Measurements from ENCODE around the gene RNF166.

Gene RNF166

DNA sequence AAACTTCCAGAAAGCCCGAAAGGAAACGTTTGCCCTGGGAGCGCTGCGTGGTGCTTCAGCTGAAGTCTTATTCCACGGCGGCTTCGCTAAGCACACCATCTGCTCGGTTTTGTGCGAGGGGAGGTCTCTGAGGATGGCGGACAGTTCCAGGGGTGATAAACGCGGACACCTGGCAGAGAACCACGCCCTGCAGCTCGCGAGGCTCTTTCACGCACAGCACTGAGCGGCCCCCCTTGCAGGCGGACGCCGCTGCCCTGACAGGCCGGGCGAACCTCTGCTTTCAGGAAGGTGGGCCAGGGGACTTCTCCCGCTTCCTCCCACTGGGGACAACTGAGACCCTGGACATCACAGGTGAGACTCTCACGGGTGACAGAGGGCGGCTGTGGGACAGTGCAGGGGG lies 47.0 kb downstream of the RNF166 start:
- Histone ChIP-seq H3K27me3 (ENCODE audit: control insufficient read depth, insufficient read depth, low read length) (no peaks in the 10 kb centered on the region), H3K36me3 (ENCODE audit: control insufficient read depth, insufficient read depth, low read length) (no peaks in the 10 kb centered on the region), H3K9ac (ENCODE audit: low read length) (no peak overlapping the region), H3K4me1 (ENCODE audit: control insufficient read depth, insufficient read depth, low read length) (no peaks in the 10 kb centered on the region), H3K4me3 (ENCODE audit: low read length) (no peak overlapping the region), H3K27ac (ENCODE audit: low read depth, low read length) (no peak overlapping the region)

- no peaks in the 10 kb centered on the region for H3K4me1 ChIP-seq (ENCODE audit: control insufficient read depth, insufficient read depth, low read length)
- H3K9ac ChIP-seq (ENCODE audit: low read length), result no peak overlapping the region
- H3K4me3 ChIP-seq (ENCODE audit: low read length), result no peak overlapping the region
- H3K36me3 ChIP-seq (ENCODE audit: control insufficient read depth, insufficient read depth, low read length), result no peaks in the 10 kb centered on the region
- H3K27ac ChIP-seq (ENCODE audit: low read depth, low read length), result no peak overlapping the region
- no peaks in the 10 kb centered on the region for H3K27me3 ChIP-seq (ENCODE audit: control insufficient read depth, insufficient read depth, low read length)
Observed at GRCh38 chr16:88658714-88659113, 47.5 kb downstream of the RNF166 start.

- Histone ChIP-seq H3K27ac (ENCODE audit: low read depth, low read length) (no peak overlapping the region), H3K27me3 (ENCODE audit: control insufficient read depth, insufficient read depth, low read length) (no peaks in the 10 kb centered on the region), H3K9ac (ENCODE audit: low read length) (no peak overlapping the region), H3K4me1 (ENCODE audit: control insufficient read depth, insufficient read depth, low read length) (no peaks in the 10 kb centered on the region), H3K36me3 (ENCODE audit: control insufficient read depth, insufficient read depth, low read length) (no peaks in the 10 kb centered on the region), H3K4me3 (ENCODE audit: low read length) (no peak overlapping the region)
Observed at GRCh38 chr16:88657371-88657770, 48.8 kb downstream of the RNF166 start.

GRCh38 chr16:88656291-88656980 lies 49.8 kb downstream of the RNF166 start:
- H3K4me3 ChIP-seq (ENCODE audit: low read length), result no peak overlapping the region
- H3K27me3 ChIP-seq (ENCODE audit: control insufficient read depth, insufficient read depth, low read length), result no peaks in the 10 kb centered on the region
- H3K9ac ChIP-seq (ENCODE audit: low read length), result no peak overlapping the region
- no peaks in the 10 kb centered on the region for H3K36me3 ChIP-seq (ENCODE audit: control insufficient read depth, insufficient read depth, low read length)
- no peak overlapping the region for H3K27ac ChIP-seq (ENCODE audit: low read depth, low read length)
- no peaks in the 10 kb centered on the region for H3K4me1 ChIP-seq (ENCODE audit: control insufficient read depth, insufficient read depth, low read length)

DNA sequence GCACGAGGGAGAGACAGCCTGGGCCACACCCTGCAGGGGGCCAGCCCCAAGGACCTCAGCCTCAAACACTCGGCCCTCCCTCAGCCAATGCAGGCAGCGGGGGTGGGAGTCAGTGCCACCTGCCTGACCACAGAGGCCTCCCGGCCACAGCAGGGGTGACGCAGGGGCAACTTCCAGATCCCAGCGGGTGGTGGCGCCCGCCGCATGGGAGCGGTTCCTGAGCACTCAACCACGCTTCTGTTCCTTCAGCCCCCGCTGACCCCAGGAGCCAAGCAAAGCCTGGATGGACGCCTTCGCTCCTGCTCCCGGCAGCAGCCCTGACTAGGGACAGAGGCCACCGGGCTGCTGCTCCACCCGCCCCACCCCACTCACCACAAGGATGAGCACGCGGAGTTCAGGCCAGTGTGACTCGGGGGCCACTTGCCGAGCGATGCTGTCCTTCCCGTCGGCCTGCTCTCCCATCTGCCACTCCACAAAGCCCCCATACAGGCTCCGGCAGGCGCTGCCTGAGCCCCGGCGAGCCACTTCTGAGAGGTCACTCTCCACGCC lies 50.4 kb downstream of the RNF166 start:
- Histone ChIP-seq H3K9ac (ENCODE audit: low read length) (no peak overlapping the region), H3K27me3 (ENCODE audit: control insufficient read depth, insufficient read depth, low read length) (no peaks in the 10 kb centered on the region), H3K4me3 (ENCODE audit: low read length) (no peak overlapping the region), H3K36me3 (ENCODE audit: control insufficient read depth, insufficient read depth, low read length) (no peaks in the 10 kb centered on the region), H3K4me1 (ENCODE audit: control insufficient read depth, insufficient read depth, low read length) (no peaks in the 10 kb centered on the region), H3K27ac (ENCODE audit: low read depth, low read length) (no peak overlapping the region)

DNA sequence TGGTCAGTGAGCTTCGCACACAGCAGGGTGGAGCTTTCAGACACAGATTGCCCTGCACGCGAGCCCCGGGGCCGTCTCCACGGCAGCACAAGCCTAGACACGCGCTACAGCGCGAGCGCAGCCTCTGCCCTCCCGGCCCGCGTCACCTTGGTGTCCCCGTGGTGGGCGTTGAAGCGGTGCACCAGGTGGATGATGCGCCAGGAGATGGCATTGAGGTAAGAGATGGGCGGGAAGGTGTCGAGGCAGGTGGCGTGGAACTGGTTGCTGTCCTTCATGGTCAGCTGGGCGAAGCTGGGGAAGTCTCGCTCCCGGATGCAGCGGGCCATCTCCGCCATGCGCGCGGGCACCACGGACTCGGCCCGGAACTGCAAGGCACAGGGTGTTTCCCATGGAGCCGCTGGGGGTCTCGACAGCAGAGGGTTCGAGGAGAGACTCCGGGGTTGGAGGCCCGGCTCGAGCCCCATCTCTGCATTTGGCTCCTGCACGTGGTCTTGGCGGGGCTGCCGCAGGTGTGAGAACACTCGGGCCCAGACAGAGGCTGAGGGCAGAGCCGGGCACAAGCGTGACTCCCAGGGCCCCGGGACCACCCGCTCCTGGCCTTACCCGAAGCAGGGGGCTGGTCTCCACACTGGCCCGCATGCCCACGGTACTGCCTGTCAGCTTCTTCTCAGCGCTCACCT lies 51.0 kb downstream of the RNF166 start:
- no peaks in the 10 kb centered on the region for H3K4me1 ChIP-seq (ENCODE audit: control insufficient read depth, insufficient read depth, low read length)
- H3K4me3 ChIP-seq (ENCODE audit: low read length), result no peak overlapping the region
- no peaks in the 10 kb centered on the region for H3K27me3 ChIP-seq (ENCODE audit: control insufficient read depth, insufficient read depth, low read length)
- H3K9ac ChIP-seq (ENCODE audit: low read length), result no peak overlapping the region
- H3K27ac ChIP-seq (ENCODE audit: low read depth, low read length), result no peak overlapping the region
- H3K36me3 ChIP-seq (ENCODE audit: control insufficient read depth, insufficient read depth, low read length), result no peaks in the 10 kb centered on the region

GRCh38 chr16:88654363-88655052 lies 51.7 kb downstream of the RNF166 start:
- Histone ChIP-seq H3K9ac (ENCODE audit: low read length) (no peak overlapping the region), H3K4me1 (ENCODE audit: control insufficient read depth, insufficient read depth, low read length) (no peaks in the 10 kb centered on the region), H3K36me3 (ENCODE audit: control insufficient read depth, insufficient read depth, low read length) (no peaks in the 10 kb centered on the region), H3K27me3 (ENCODE audit: control insufficient read depth, insufficient read depth, low read length) (no peaks in the 10 kb centered on the region), H3K27ac (ENCODE audit: low read depth, low read length) (no peak overlapping the region), H3K4me3 (ENCODE audit: low read length) (no peak overlapping the region)

DNA sequence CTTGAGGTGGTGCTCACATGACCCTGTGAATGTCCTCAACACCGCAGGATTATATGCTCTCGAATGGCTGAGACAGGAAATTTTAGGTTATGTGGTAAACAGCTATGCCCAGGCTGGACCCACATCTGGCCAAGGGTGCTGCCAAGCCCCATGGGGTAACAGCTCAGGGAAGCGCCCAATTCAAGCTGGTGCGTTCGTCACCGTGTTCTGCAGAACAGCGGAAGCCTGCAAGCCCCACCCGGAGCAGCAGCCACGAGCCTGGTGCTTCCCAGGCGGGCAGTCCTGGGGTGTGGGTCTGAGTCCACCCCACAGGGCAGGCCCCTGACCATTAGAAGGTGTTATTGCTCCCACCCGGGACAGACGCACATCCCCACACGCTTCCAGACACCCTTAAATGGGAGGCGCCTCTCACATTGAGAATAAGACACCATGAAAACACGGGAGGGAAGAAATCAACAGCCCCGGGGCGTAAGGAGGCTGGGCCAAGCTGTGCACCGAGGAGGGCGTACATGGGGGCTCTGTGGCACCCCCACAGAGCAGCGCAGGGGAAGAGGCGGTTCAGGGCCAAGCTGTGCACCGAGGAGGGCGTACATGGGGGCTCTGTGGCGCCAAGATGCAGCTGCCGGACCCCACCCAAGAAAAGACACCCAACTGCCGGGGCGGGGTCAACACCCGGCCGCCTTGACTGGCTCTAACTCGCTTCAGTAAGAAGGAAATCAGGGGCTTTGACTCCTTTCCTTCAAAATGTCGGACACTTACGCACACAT lies 52.4 kb downstream of the RNF166 start:
- no peak overlapping the region for H3K27ac ChIP-seq (ENCODE audit: low read depth, low read length)
- no peaks in the 10 kb centered on the region for H3K36me3 ChIP-seq (ENCODE audit: control insufficient read depth, insufficient read depth, low read length)
- H3K9ac ChIP-seq (ENCODE audit: low read length), result no peak overlapping the region
- H3K27me3 ChIP-seq (ENCODE audit: control insufficient read depth, insufficient read depth, low read length), result no peaks in the 10 kb centered on the region
- no peaks in the 10 kb centered on the region for H3K4me1 ChIP-seq (ENCODE audit: control insufficient read depth, insufficient read depth, low read length)
- H3K4me3 ChIP-seq (ENCODE audit: low read length), result no peak overlapping the region

DNA sequence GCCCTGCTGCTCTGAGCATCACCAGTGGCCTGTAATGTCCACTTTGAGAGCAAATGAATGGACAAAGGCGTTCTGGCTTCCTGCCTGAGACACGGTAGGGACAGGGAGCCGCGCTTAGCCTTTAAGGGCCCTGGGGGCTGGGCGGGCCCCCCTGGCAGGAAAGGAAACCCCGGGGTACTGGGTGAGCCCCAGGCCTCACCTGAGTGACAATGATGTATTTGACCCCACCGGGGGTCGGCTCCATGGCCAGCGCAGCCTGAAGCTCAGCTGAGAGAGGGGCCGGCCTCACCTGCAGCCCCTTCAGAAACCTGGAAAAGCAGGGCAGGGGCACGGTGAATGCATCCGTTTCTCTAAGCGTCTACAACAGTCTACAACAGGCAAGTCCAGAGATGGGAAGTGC lies 53.1 kb downstream of the RNF166 start:
- H3K9ac ChIP-seq (ENCODE audit: low read length), result no peak overlapping the region
- no peaks in the 10 kb centered on the region for H3K27me3 ChIP-seq (ENCODE audit: control insufficient read depth, insufficient read depth, low read length)
- H3K4me3 ChIP-seq (ENCODE audit: low read length), result no peak overlapping the region
- no peaks in the 10 kb centered on the region for H3K4me1 ChIP-seq (ENCODE audit: control insufficient read depth, insufficient read depth, low read length)
- no peaks in the 10 kb centered on the region for H3K36me3 ChIP-seq (ENCODE audit: control insufficient read depth, insufficient read depth, low read length)
- no peak overlapping the region for H3K27ac ChIP-seq (ENCODE audit: low read depth, low read length)

- Histone ChIP-seq H3K27ac (ENCODE audit: low read depth, low read length) (no peak overlapping the region), H3K27me3 (ENCODE audit: control insufficient read depth, insufficient read depth, low read length) (no peaks in the 10 kb centered on the region), H3K4me1 (ENCODE audit: control insufficient read depth, insufficient read depth, low read length) (no peaks in the 10 kb centered on the region), H3K36me3 (ENCODE audit: control insufficient read depth, insufficient read depth, low read length) (no peaks in the 10 kb centered on the region), H3K9ac (ENCODE audit: low read length) (no peak overlapping the region), H3K4me3 (ENCODE audit: low read length) (no peak overlapping the region)
Observed at GRCh38 chr16:88652762-88653063, 53.5 kb downstream of the RNF166 start.

DNA sequence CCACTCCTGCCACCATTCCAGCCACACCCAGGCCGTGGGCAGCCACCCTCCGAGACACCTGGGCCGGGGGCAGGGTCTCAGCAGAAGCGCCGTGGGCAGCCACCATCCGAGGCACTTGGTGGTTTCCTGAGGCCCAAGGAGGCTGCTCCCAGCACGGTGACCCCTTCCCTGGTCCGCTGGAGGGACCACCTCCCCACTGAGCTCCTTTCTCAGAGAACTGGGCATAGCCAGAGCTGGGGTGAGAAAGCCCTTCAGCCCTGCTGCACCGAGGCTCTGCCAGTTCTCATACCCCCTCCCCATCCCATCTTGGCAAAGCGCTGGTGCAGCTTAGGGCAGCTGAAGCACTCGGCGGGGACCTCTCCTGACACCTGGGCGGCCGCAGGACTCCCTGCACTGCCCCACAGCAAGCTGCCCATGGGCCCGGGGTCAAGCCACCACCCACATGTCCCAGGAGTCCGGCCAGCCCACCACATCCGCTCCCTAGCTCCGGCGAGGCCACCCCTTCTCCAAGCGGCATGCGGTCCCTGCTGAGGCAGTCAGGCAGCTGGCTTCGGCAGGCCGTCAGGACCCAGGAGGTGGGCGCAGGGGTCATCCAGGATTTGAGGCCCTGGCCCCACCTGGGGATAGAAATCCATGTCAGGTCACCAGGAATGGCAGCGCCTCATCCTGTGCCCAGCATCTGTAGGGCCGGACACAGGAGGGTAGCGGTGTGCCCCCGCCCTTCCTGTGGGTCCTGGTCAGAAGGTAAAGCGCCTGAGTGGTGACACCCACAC lies 54.0 kb downstream of the RNF166 start:
- H3K36me3 ChIP-seq (ENCODE audit: control insufficient read depth, insufficient read depth, low read length), result no peaks in the 10 kb centered on the region
- H3K27ac ChIP-seq (ENCODE audit: low read depth, low read length), result peak overlapping the region; percentile 20
- no peak overlapping the region for H3K4me3 ChIP-seq (ENCODE audit: low read length)
- no peaks in the 10 kb centered on the region for H3K27me3 ChIP-seq (ENCODE audit: control insufficient read depth, insufficient read depth, low read length)
- H3K4me1 ChIP-seq (ENCODE audit: control insufficient read depth, insufficient read depth, low read length), result no peaks in the 10 kb centered on the region
- no peak overlapping the region for H3K9ac ChIP-seq (ENCODE audit: low read length)

Data from rectal smooth muscle tissue (tissue), 1 donor.